Epidermal melanocyte (primary cell): ENCODE data around the gene VRK2.
"Not testable (repeated sequence)": the region's sequence is repeated elsewhere in the genome, so short reads cannot be mapped to it uniquely, and the experiment has no call there.

Source experiments
- DNase-seq: peaks from one replicate; pipeline ENCODE4 v3.0.0; 2011; ENCODE audit warnings: low spot score; ENCODE audit not compliant: insufficient read length

The VRK2 gene

DNA sequence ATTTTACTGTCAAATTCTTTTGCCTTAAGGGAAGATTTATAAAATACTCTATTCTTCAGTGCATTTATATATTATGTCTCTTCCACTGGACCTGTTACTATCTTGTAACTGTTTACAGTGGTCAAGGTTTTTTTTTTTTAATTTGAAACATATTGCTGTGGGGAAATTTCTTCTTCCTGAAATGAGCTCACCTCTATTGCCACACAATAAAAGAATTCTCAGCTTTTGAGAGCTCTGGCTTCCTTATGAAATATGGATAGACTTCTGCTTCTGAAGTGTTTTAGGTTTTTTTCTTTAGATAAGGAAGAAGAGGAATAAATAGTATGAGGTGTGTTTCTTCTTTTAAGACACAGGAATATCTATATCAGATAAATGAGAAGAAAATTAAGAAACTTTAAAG, 7.7 kb downstream of the VRK2 start:
- DNase-seq: no peak

DNA sequence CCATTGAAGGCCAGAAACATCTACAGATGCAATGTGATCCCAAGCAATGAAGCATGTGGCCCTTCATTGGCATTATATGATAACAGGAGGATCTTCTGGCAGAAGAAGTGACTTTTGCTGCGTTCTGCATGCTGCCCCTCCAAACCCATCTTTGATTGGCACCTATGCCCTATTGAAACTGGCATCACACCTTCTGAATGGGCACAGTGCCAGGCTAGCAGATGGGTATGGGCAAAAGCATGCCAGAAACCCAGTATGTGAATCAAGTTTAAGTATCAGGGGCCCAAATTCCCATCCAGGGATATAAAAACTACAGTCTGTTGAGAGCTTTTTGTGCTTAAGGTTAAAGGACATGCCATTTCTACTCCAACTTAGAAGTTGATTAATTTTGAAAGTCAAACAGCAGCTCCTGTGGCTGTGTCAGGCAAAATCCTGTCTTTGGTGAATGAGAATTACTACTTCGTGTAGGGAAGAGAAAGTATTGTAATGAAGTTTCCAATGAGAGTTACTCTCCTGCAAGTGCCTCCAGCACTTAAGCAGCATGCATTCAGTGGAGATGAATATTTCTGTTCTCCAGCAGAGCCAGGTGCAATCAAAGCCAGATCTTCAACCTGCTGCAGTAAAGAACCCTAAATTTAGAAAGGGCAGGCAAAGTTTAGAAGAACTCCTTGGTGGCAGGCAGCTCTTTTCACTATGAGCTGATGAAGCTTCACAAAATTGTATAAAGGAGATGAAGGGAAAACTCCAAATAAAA, 8.6 kb downstream of the VRK2 start:
- DNase-seq: no peak

DNA sequence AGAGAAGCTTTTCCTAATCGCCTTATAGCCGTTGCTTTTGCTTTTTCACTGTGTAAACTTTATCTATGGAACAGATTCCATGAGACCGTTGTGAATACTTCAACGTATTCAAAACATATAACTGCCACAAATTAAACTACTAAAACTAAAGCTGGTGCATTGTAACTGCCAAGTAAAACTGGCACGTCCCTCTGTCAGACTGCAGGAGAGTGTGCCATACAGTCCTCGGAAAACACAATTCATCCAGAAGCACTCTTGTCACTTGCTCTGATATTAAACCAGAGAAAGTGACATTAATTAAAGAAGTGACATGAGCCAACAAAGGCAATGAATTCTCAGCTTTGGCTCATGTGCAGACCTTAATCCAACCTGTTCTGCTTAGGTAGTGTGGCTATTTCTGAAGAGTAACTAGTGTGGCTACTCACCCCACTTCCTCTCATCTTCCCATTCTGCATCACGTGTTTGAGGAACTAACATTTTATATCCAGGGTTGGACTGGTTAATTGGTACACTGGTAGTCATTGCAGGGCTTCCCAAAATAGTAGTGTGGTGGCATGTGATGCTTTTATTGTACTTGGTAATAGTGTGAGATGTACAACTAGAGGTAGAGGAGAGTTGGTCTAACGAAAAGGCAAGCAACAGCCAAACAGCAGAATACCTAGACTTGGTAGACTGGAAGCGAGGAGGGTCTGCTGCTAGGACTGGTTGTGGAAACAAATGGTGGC, 9.7 kb downstream of the VRK2 start:
- no peak for DNase-seq

DNA sequence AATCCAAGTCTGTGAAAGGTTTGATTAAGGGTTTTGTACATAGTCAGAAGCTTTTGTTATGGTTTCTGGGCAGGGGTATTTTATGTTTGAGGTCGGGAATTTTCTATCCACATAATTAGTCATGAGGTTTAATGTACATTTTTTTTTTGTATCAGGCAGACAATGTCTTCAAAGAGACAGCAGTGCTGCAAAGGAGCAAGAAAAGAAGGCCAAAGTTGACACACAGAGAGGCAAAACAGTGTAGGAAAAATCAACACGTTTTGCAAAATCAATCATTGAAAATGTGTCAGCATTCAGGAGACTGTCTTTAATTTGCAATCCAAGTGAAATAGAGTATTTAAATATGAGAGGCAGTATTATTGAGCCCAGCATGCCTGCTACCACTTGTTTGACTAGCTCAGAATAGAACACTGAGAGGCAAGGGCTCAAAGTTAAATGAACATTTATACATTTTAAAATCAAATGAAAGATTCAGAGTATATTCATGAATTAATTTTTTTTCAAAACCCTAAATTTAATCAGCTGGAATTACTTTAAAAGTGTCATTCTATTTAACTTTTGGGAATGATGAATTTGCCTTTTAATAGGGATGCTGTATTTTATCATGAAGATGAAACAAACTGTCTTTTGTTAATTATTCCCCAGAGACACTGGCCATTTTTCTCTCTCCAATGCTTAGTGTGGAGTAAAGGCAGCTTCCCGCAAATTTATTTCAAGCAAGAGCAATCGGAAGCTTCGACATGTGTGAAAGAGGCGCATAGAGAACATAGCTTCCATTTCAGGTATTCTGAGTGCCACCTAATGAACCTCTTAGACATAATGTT, 11.3 kb downstream of the VRK2 start:
- DNase-seq: no peak

DNA sequence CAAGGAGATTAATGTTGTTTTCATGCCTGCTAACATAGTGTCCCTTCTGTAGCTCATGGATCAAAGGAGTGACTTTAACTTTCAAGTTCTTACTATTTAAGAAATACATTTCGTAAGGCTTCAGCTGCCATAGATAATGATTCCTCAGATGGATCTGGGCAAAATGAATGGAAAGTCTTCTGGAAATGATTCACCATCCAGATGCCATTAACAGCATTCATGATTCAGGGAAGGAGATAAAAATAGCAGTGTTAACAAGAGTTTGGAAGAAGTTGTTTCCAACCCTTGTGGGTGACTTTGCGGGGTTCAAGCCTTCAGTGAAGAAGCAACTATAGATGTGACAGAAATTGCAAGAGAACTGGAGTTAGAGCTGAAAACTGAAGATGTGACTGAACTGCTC, 17.0 kb downstream of the VRK2 start:
- DNase-seq: no peak

DNA sequence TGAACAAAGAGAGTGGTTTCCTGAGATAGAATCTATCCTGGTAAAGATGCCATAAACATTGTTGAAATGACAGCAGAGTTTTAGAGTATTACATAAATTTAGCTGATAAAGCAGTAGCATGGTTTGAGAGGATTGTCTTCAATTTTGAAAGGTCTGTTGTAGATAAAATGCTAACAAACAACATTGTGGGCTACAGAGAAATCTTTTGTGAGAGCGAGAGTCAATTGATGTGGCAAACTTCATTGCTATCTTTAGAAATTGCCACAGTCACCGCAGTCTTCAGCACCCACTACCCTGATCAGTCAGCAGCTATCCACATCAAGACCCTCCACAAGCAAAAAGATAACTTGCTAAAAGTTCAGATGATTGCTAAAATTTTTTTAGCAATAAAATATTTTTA, 17.5 kb downstream of the VRK2 start:
- no peak for DNase-seq

DNA sequence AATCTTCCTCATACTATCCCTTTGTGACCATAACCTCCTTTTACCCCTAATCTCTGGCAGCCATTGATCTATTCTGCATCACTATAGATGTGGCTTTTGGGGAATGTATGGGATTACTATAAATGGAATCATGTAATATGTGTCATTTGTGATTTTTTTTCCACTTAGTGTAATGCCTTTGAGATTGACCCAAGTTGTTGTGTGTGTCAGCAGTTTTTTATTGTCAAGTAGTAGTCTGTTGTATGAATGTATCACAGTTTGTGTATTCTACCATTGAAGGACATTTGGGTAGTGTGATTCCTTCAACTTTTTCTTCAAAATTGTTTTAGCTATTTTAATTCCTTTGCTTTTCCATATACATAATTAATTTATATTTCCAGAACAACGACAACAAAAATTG, 18.6 kb downstream of the VRK2 start:
- no peak for DNase-seq

DNA sequence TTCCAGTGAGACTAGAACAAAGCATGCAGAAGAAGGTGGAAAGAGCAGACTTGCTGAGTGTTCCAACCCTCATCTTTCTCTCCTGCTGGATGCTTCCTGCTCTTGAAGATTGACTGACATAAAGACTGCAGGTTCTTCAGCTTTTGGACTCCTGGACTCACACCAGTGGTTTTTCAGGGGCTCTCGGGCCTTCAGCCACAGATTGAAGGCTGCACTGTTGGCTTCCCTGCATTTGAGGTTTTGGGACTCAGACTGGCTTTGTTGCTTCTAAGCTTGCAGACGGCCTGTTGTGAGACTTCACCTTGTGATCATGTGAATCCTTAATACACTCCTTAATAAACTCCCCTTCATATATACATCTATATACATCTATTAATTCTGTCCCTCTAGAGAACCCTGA, 20.4 kb downstream of the VRK2 start:
- no peak for DNase-seq

DNA sequence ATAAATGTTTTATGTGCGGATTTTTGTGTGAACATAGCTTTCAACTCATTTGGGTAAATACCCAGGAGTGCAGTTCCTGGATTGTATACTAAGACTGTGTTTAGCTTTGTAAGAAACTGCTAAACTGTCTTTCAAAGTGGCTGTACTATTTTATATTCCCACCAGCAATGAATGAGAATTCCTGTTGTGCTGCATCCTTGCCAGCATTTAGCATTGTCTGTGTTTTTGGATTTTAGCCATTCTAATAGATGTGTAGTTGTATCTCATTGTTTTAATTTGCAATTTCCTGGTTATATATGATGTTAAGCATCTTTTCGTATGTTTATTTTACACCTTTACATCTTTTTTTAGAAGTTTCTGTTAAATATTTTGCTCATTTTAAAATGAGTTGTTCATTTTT, 24.2 kb downstream of the VRK2 start:
- DNase-seq: no peak

DNA sequence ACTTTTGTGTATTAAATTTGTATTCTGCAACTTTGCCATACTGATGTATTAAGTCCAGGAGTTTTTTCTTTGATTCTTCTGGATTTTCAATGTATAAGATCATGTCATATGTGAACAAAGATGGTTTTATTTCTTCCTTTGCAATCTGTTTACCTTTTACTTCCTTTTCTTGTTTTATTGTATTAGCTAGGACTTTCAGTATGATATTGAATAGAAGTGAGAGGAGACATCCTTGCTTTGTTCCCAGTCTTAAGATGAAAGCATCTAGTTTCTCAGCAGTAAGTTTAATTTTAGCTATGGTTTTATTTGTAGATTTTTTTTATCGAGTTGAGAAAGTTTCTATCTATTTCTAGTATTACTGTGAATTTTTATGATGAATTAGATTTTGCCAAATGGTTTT, 25.5 kb downstream of the VRK2 start:
- DNase-seq: no peak

DNA sequence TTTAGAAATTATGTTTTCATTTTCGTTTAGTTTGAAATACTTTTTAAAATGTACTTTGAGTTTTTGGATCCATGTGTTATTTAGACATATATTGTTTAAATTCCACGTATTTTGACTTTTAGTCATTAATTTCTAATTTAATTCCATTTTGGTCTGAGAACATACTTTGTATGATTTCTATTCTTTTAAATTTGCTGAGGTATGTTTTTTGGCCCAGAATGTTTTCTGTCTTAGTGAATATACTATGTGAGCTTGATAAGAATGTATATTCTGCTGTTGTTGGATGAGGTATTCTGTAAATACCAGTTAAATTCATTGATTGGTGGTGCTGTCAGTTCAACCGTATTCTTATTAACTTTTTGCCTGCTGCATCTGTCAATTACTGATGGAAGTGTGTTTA, 26.4 kb downstream of the VRK2 start:
- no peak for DNase-seq

DNA sequence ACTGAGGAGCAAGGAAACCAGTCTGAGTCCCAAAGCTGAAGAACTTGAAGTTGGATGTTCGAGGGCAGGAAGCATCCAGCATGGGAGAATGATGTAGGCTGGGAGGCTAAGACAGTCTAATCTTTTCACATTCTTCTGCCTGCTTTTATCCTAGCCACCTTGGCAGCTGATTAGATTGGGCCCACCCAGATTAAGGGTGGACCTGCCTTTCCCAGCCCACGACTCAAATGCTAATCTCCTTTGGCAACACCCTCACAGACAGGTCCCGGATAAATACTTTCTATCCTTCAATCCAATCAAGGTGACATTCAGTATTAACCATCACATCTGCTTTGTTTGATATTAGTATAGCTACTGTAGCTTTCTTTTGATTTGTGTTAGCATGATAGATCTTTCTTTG, 27.1 kb downstream of the VRK2 start:
- no peak for DNase-seq

DNA sequence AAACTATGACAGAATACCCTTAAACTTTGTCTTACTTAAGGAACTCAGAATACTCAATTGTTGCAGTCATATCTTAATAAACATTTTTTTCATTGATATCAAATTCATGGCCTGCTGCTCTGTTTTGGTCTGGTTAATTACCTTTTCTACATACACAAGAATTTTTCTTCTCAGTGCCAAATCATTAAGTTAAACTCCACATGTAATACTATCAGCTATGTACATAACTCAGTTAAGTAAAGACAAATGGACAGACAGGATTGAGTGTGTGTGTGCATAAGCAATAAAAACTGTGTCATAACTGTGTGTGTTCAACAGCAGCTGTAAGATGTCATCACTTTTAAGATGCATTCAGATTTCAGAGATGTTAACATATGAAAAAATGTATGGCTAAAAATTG, 34.4 kb downstream of the VRK2 start:
- DNase-seq: no peak

DNA sequence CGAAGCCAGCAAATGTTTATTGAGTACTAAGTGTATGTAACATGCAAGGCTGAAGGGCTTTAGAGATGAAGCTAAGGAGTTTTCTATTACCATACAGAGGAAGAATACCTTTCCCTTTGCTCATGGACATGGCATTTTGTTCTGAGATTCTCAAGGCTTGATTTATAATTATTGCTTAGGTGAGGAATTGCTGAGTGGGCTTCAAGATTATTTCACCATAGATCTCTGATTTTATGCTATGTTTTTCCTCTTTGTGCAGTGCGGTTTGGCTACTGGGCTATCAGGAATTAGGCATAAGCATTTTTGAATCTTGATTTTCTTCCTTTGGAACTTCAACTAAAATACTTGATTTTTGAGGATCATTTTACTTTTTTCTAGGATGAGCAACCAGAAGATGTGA, 42.5 kb downstream of the VRK2 start:
- DNase-seq: no peak

DNA sequence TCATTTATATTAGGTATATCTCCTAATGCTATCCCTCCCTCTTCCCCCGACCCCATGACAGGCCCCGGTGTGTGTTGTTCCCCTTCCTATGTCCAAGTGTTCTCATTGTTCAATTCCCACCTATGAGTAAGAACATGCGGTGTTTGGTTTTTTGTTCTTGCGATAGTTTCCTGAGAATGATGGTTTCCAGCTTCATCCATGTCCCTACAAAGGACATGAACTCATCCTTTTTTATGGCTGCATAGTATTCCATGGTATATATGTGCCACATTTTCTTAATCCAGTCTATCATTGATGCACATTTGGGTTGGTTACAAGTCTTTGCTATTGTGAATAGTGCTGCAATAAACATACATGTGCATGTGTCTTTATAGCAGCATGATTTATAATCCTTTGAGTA, 46.2 kb downstream of the VRK2 start:
- DNase-seq: not testable (repeated sequence)

DNA sequence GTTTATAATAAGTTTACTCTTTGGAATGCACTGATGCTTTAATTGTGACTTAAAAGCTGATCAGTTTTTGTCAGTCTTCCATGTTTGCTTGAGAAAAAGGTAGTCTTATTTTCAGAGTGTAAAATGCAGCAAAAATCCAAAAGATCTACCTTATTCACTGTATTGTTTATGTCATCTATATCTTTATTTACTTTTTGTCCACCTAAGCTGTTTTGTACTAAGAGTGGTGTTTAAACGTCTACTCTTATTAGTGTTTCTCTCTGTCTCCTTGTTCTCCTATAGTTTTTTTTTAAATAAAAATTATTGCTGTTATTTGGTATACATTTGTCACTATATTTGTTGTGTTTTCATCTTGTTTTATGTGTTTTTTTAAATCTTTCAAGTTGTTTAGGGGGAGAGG, 50.4 kb downstream of the VRK2 start:
- DNase-seq: no peak

DNA sequence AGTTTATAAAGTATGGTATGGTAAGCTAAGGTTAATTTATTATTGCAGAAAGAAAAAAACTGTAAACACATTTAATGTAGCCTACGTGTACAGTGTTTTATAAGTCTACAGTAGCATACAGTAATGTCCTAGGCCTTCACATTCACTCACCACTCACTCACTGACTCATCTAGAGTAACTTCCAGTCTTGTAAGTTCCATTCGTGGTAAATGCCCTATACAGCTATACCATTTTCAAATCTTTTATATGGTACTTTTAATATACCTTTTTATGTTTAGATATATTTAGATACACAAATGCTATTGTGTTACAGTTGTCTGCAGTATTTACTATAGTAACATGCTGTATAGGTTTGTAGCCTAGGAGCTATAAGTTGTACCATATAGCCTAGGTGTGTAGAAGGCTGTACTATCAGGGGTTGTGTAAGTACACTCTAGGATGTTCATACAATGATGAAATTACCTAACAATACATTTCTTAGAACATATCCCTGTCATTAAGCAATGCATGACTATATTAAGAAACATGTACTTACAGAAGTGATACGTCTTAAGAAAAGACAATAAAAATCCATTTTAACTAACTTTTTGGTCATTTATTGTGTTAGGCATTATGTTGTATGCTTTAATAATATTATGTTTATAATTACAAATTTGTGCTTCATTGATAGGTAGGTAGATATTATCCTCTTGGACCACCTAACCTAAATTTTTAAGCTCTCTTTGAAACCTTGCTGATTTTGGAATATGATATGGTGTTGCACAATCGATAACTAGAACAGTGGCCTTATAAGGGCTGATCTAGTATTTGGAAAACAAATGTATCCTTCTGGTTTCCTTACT, 51.9 kb downstream of the VRK2 start:
- no peak for DNase-seq

DNA sequence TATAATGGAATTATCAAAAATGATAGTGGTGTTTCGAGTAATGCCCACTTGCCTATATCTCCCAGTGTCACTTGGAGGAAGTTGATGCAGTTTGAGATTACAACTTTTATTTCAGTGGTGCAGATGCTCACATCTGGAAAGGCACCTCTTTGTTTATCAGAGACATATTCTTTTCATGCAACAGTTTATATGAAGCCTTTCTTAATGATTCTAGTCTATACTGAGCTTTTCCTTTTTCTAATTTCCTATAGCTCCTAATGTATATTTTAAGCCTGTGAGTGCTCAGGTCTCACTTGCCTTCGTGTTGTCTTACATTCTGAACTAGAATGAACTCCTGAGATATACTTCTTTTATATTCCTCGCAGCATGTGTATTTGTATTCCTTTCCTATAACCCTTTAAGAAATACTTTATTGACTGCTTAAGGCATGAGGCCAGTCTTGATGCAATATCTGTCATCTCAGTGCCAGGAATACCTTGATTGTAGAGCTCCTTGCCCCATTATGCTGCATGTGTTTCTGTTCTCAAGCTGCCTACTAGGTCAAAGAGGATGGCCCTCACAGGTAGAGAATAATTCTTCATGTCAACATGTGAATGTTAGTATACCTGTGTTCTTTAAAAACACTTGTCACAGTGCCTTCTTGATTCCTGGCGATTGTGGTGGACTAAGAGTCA, 52.6 kb downstream of the VRK2 start:
- no peak for DNase-seq

DNA sequence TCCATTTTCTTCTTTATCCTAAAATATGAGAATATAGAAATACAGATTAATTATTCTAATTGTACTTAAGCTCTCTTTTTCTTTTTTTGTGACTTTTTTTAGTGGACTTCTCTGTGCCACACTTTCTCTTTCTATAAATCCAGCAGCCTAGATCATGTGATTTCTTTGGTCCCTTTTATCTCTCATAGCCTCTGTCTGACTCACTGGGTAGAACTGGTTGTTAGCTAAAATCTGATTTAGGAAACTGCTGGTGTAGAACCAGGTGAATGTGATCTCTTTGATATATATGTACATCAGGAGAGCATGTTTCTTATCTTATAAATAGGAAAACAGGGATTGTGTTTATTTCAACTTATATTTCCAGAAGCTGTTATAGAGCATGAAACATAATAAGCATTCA, 54.9 kb downstream of the VRK2 start:
- no peak for DNase-seq

DNA sequence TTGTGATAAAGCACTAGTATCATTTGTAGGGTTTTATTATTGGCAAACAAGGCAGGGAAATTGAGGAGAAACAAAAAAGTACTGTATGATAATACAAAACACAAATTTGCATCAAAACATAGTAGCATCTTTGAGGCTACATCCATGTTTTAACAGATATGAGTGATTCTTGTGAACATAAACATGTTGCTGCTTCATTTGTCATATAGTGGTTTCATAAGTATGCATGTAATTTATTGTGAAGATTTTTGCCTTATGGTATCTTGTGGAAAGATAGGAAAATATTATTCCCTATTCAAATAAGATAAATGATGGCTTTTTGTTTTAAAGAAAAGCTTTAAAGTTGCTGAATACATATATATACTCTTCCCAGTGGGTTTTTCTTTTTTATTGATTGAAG, 60.3 kb downstream of the VRK2 start:
- no peak for DNase-seq
